Nephron progenitor cell (in vitro differentiated cells): ENCODE measurements around the gene CTNNA2.
A peak's percentile ranks its signal among the peaks of the same experiment; 100 is the strongest.

Experiments
- DNase-seq: peaks from one replicate; pipeline ENCODE4 v3.0.0; 2021
- H3K27ac Mint-ChIP-seq: 2 replicates; pipeline ENCODE4 v1.8.0; 2021; ENCODE audit warnings: mild to moderate bottlenecking, moderate library complexity, mixed read lengths
- H3K27me3 Mint-ChIP-seq: 2 replicates; pipeline ENCODE4 v1.8.0; 2021; ENCODE audit warnings: mild to moderate bottlenecking, low read depth, mixed read lengths; ENCODE audit not compliant: poor library complexity
- H3K36me3 Mint-ChIP-seq: 2 replicates; pipeline ENCODE4 v1.8.0; 2021; ENCODE audit warnings: low read depth, mixed read lengths
- H3K4me1 Mint-ChIP-seq: 2 replicates; pipeline ENCODE4 v1.8.0; 2021; ENCODE audit warnings: mixed read lengths
- H3K4me3 Mint-ChIP-seq: 2 replicates; pipeline ENCODE4 v1.8.0; 2021; ENCODE audit warnings: mild to moderate bottlenecking, moderate library complexity, mixed read lengths
- H3K9me3 Mint-ChIP-seq: 2 replicates; pipeline ENCODE4 v1.8.0; 2021; ENCODE audit warnings: mild to moderate bottlenecking, moderate library complexity, mixed read lengths
- CTCF ChIP-seq: fragments of 200-600 bp; sonication (generic); IDR thresholded peaks from 2 replicates; pipeline ENCODE4 v1.5.0; 2021; ENCODE audit warnings: antibody characterized with exemption

Gene CTNNA2

GRCh38 chr2:80610108-80610507 lies 1097.3 kb downstream of the CTNNA2 start:
- no peaks in the 10 kb centered on the region for H3K4me1 Mint-ChIP-seq
- no peak for TF ChIP-seq CTCF
- DNase-seq = no peak
- H3K4me3 Mint-ChIP-seq = no peak overlapping the region
- no peak overlapping the region for H3K27ac Mint-ChIP-seq
- H3K9me3 Mint-ChIP-seq = no peaks in the 10 kb centered on the region
- H3K27me3 Mint-ChIP-seq = peaks cover 6% of the 10 kb centered on the region
- no peaks in the 10 kb centered on the region for H3K36me3 Mint-ChIP-seq

- no peak for TF ChIP-seq CTCF
Observed at GRCh38 chr2:80621656-80622055, 1108.8 kb downstream of the CTNNA2 start.

GRCh38 chr2:80624062-80624461 lies 1111.2 kb downstream of the CTNNA2 start:
- Mint-ChIP-seq H3K36me3 (no peaks in the 10 kb centered on the region), H3K4me1 (no peaks in the 10 kb centered on the region), H3K27ac (no peak overlapping the region), H3K9me3 (peaks cover 7% of the 10 kb centered on the region), H3K4me3 (no peak overlapping the region), H3K27me3 (peaks cover 3% of the 10 kb centered on the region)
- DNase-seq = no peak
- TF ChIP-seq CTCF = no peak

More at GRCh38 chr2:80621656-80622055, 1108.8 kb downstream of the CTNNA2 start:
- no peak for DNase-seq
- Mint-ChIP-seq H3K4me3 (no peak overlapping the region), H3K27me3 (peaks cover 6% of the 10 kb centered on the region), H3K36me3 (no peaks in the 10 kb centered on the region), H3K9me3 (no peaks in the 10 kb centered on the region), H3K4me1 (no peaks in the 10 kb centered on the region), H3K27ac (no peak overlapping the region)

- Mint-ChIP-seq H3K9me3 (no peaks in the 10 kb centered on the region), H3K36me3 (no peaks in the 10 kb centered on the region), H3K4me3 (no peak overlapping the region), H3K4me1 (no peaks in the 10 kb centered on the region), H3K27me3 (peaks cover 3% of the 10 kb centered on the region), H3K27ac (peak overlapping the region; percentile 53)
- TF ChIP-seq CTCF = no peak
- DNase-seq = no peak
Observed at GRCh38 chr2:80634590-80634989, 1121.7 kb downstream of the CTNNA2 start.

DNA sequence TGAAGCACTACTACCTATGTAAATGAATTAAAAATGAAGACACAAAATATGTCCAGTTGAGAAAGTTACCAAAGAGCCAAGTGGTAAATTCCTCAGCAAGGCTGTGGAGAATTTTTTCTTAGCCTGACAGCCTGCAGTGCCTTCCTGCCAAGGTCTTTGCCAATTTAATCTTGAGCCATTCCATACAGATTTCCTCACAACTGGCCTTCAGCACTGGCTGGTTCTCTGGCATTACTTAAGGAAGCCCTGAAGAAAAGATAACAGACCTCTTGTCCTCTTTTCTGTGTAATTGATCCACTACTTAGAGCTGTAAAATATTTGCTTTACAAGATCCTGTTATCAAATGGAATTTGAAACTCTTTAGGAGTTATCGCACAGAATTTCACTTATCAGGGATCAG lies 1125.9 kb downstream of the CTNNA2 start:
- no peak overlapping the region for H3K27ac Mint-ChIP-seq
- no peak for DNase-seq
- no peak for TF ChIP-seq CTCF
- H3K27me3 Mint-ChIP-seq = peaks cover 3% of the 10 kb centered on the region
- H3K4me1 Mint-ChIP-seq = no peaks in the 10 kb centered on the region
- no peaks in the 10 kb centered on the region for H3K36me3 Mint-ChIP-seq
- no peak overlapping the region for H3K4me3 Mint-ChIP-seq
- no peaks in the 10 kb centered on the region for H3K9me3 Mint-ChIP-seq

DNA sequence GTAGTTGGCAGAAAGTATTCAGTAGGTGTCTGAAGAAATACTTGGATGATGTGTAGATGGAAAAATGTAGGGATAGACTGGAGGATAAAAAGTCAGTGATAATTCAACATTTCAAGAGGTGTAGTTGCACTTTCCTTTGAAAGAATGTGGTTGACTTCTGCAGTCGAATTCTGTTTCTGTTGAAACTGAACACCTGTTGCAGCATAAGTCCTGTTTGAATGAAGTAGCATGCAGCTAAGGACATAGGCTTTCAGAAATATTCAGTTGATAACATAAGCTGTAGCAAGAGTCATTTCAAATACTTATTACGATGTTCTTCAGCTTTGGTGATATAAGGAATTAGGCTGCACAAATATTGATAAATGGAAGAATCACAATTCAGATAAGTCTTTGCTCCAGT lies 1129.6 kb downstream of the CTNNA2 start:
- no peaks in the 10 kb centered on the region for H3K36me3 Mint-ChIP-seq
- no peak overlapping the region for H3K4me3 Mint-ChIP-seq
- TF ChIP-seq CTCF = no peak
- H3K27me3 Mint-ChIP-seq = peaks cover 3% of the 10 kb centered on the region
- H3K27ac Mint-ChIP-seq = no peak overlapping the region
- DNase-seq = no peak
- no peaks in the 10 kb centered on the region for H3K9me3 Mint-ChIP-seq
- no peaks in the 10 kb centered on the region for H3K4me1 Mint-ChIP-seq
